IMR-90 (cell line): Measurements from ENCODE around the gene BTBD17. TPM values are rescaled to one million over a fixed set of nuclear protein-coding genes. Genes with fewer than 3 reads are reported as not detected.

Experiments
- ATAC-seq: fragments of 200-7000 bp; cut with Tn5 transposase; 2 replicates; pipeline ENCODE4 v1.9.1; 2020; ENCODE audit warnings: low read depth, mild to moderate bottlenecking, moderate library complexity
- BruUV-seq: library from RNA; stranded (reverse); fragments of 400-500 nt; replicated peaks from 2 replicates; lab custom pipeline; 2021; lab: Mats Ljungman, UMichigan
- CTCF ChIA-PET: fragments of 300-600 bp; formaldehyde crosslinking; extraction: SDS; loops from one replicate; lab custom pipeline; 2021; ENCODE audit warnings: antibody characterized with exemption; lab: Yijun Ruan, JAX
- POLR2A ChIA-PET: fragments of 300-600 bp; sonication (Branson Sonifier 250); formaldehyde crosslinking; loops from one replicate; lab custom pipeline; 2022; ENCODE audit warnings: antibody characterized with exemption; ENCODE audit not compliant: unreplicated experiment; lab: Charles Lee
- DNase-seq: peaks from one replicate; pipeline ENCODE4 v3.0.0; 2013
- H2AFZ ChIP-seq: replicated peaks from 2 replicates; pipeline ENCODE3; 2013; ENCODE audit warnings: low read length, mild to moderate bottlenecking; ENCODE audit not compliant: poor library complexity
- H2AK5ac ChIP-seq: 2 replicates; pipeline ENCODE4 v1.6.1; 2013; ENCODE audit warnings: low read depth, low read length, inconsistent platforms
- H2AK9ac ChIP-seq: replicated peaks from 2 replicates; pipeline ENCODE3; 2013; ENCODE audit warnings: mild to moderate bottlenecking, low read depth, low read length, moderate library complexity; ENCODE audit not compliant: poor library complexity
- H2BK120ac ChIP-seq: 2 replicates; pipeline ENCODE4 v1.6.1; 2013; ENCODE audit warnings: low read depth, low read length, inconsistent platforms
- H2BK15ac ChIP-seq: 3 replicates; pipeline ENCODE4 v1.6.1; 2013; ENCODE audit warnings: low read depth, low read length, inconsistent platforms
- H2BK20ac ChIP-seq: 2 replicates; pipeline ENCODE4 v1.6.1; 2013; ENCODE audit warnings: low read depth, mild to moderate bottlenecking, inconsistent platforms, low read length, moderate library complexity
- H2BK5ac ChIP-seq: 2 replicates; pipeline ENCODE4 v1.6.1; 2013; ENCODE audit warnings: mild to moderate bottlenecking, low read depth, low read length, inconsistent platforms; ENCODE audit not compliant: poor library complexity, severe bottlenecking
- H3K14ac ChIP-seq: replicated peaks from 2 replicates; pipeline ENCODE4 v1.6.1; 2013; ENCODE audit warnings: low read depth, low read length, inconsistent platforms
- H3K18ac ChIP-seq: 2 replicates; pipeline ENCODE4 v1.6.1; 2013; ENCODE audit warnings: low read depth, low read length, control low read depth
- H3K23ac ChIP-seq: 2 replicates; pipeline ENCODE4 v1.6.1; 2013; ENCODE audit warnings: low read depth, low read length, inconsistent platforms
- H3K27ac ChIP-seq: 2 replicates; pipeline ENCODE4 v1.5.1; 2013; ENCODE audit warnings: mild to moderate bottlenecking, control low read depth, low read length; ENCODE audit not compliant: insufficient read depth
- H3K27me3 ChIP-seq: 2 replicates; pipeline ENCODE4 v1.6.1; 2013; ENCODE audit warnings: low read length; ENCODE audit not compliant: control insufficient read depth, insufficient read depth
- H3K36me3 ChIP-seq: 2 replicates; pipeline ENCODE4 v1.6.1; 2013; ENCODE audit warnings: low read length, mixed read lengths; ENCODE audit not compliant: control insufficient read depth, insufficient read depth
- H3K4ac ChIP-seq: 2 replicates; pipeline ENCODE4 v1.6.1; 2013; ENCODE audit warnings: low read depth, low read length, inconsistent platforms
- H3K4me1 ChIP-seq: 2 replicates; pipeline ENCODE4 v1.6.1; 2013; ENCODE audit warnings: low read length, mixed read lengths; ENCODE audit not compliant: control insufficient read depth, insufficient read depth
- H3K4me2 ChIP-seq: 2 replicates; pipeline ENCODE4 v1.6.1; 2013; ENCODE audit warnings: low read depth, mild to moderate bottlenecking, control low read depth, low read length, moderate library complexity
- H3K4me3 ChIP-seq: 2 replicates; pipeline ENCODE4 v1.5.1; 2013; ENCODE audit warnings: low read depth, mild to moderate bottlenecking, control low read depth, low read length, moderate library complexity; ENCODE audit not compliant: insufficient read depth
- H3K56ac ChIP-seq: 2 replicates; pipeline ENCODE4 v1.6.1; 2013; ENCODE audit warnings: low read length, inconsistent platforms; ENCODE audit not compliant: insufficient read depth; ENCODE audit errors: extremely low read depth
- H3K79me1 ChIP-seq, 2 experiments: 2 replicates each; pipeline ENCODE4 v1.6.1; 2013; ENCODE audit warnings: low read length in 2 of 2, inconsistent platforms in 1 of 2, low read depth in 1 of 2
- H3K9ac ChIP-seq: 2 replicates; pipeline ENCODE4 v1.6.1; 2013; ENCODE audit warnings: low read depth, low read length, control low read depth
- H3K9me1 ChIP-seq: 2 replicates; pipeline ENCODE4 v1.6.1; 2013; ENCODE audit warnings: low read length, inconsistent platforms; ENCODE audit not compliant: insufficient read depth
- H3K9me3 ChIP-seq: 2 replicates; pipeline ENCODE4 v1.6.1; 2013; ENCODE audit warnings: low read length; ENCODE audit not compliant: control insufficient read depth, insufficient read depth
- H4K20me1 ChIP-seq: 2 replicates; pipeline ENCODE4 v1.6.1; 2013; ENCODE audit warnings: low read length, inconsistent platforms; ENCODE audit not compliant: insufficient read depth
- H4K5ac ChIP-seq: 2 replicates; pipeline ENCODE4 v1.6.1; 2013; ENCODE audit warnings: mild to moderate bottlenecking, low read depth, low read length, control low read depth
- H4K8ac ChIP-seq, 2 experiments: 2 replicates each; pipeline ENCODE4 v1.6.1; 2013; ENCODE audit warnings: low read depth in 2 of 2, low read length in 2 of 2, control low read depth in 1 of 2, inconsistent platforms in 1 of 2
- H4K91ac ChIP-seq: 2 replicates; pipeline ENCODE4 v1.6.1; 2013; ENCODE audit warnings: low read depth, low read length, inconsistent platforms; ENCODE audit not compliant: insufficient read depth
- BHLHE40 ChIP-seq: fragments of 150-350 bp; IDR thresholded peaks from 2 replicates; pipeline ENCODE4 v1.6.1; 2016; ENCODE audit warnings: mild to moderate bottlenecking, low read depth, low read length
- CEBPB ChIP-seq: IDR thresholded peaks from 2 replicates; pipeline ENCODE4 v1.6.1; 2012; ENCODE audit warnings: low read depth, low read length, improper control_type of control experiment
- CHD1 ChIP-seq: IDR thresholded peaks from 2 replicates; pipeline ENCODE4 v1.6.1; 2012; ENCODE audit warnings: low read depth, low read length, improper control_type of control experiment
- ELK1 ChIP-seq: fragments of 150-350 bp; IDR thresholded peaks from 2 replicates; pipeline ENCODE4 v1.6.1; 2016; ENCODE audit warnings: low read depth, mild to moderate bottlenecking, low read length, moderate library complexity, borderline replicate concordance
- FOS ChIP-seq: fragments of 150-350 bp; IDR thresholded peaks from 2 replicates; pipeline ENCODE4 v1.6.1; 2016; ENCODE audit warnings: low read depth, low read length
- MAFK ChIP-seq: IDR thresholded peaks from 2 replicates; pipeline ENCODE4 v1.6.1; 2012; ENCODE audit warnings: low read depth, low read length, improper control_type of control experiment
- MAZ ChIP-seq: IDR thresholded peaks from 2 replicates; pipeline ENCODE4 v1.6.1; 2012; ENCODE audit warnings: low read depth, mild to moderate bottlenecking, low read length, improper control_type of control experiment, moderate library complexity, borderline replicate concordance
- MXI1 ChIP-seq: IDR thresholded peaks from 2 replicates; pipeline ENCODE4 v1.6.1; 2012; ENCODE audit warnings: low read depth, mild to moderate bottlenecking, low read length, moderate library complexity, borderline replicate concordance
- NFE2L2 ChIP-seq: fragments of 150-350 bp; IDR thresholded peaks from 2 replicates; pipeline ENCODE4 v1.6.1; 2016; ENCODE audit warnings: low read depth, mild to moderate bottlenecking, low read length
- RAD21 ChIP-seq: IDR thresholded peaks from 2 replicates; pipeline ENCODE4 v1.6.1; 2012; ENCODE audit warnings: low read length, improper control_type of control experiment
- RFX5 ChIP-seq: IDR thresholded peaks from 2 replicates; pipeline ENCODE4 v1.8.0; 2012; ENCODE audit warnings: low read depth, mild to moderate bottlenecking, low read length, moderate library complexity
- SMC3 ChIP-seq: fragments of 150-350 bp; IDR thresholded peaks from 2 replicates; pipeline ENCODE4 v1.6.1; 2016; ENCODE audit warnings: low read depth, mild to moderate bottlenecking, antibody characterized with exemption, low read length, moderate library complexity
- WGBS, 2 experiments: methylation state at CpG; one replicate each; pipeline versions ENCODE4 v1.1.5 to v1.1.7; 2013; ENCODE audit warnings: missing lambda C conversion rate in 2 of 2; ENCODE audit not compliant: insufficient read length in 1 of 2; ENCODE audit errors: extremely low coverage in 2 of 2; 5-methylcytosine and 5-hydroxymethylcytosine counted together
- dilution Hi-C: fragments of 300-500 bp; cut with HindIII; formaldehyde crosslinking; loops from one replicate; pipeline ENCODE4 v1.14.3; 2018; ENCODE audit warnings: low sequenced_read_pairs; ENCODE audit not compliant: unreplicated experiment
- in situ Hi-C: fragments of 300-500 bp; cut with MboI; formaldehyde crosslinking; loops from 3 replicates; pipeline ENCODE4 v1.14.3; 2019; ENCODE audit warnings: low sequenced_read_pairs, inconsistent platforms, mixed read lengths
- intact Hi-C: fragments of 100-400 bp; cut with micrococcal nuclease; formaldehyde crosslinking; loops from 2 replicates; pipeline ENCODE4 v1.10.0; 2022
- polyA plus RNA-seq, 3 experiments: library from polyadenylated mRNA; depleted of rRNA; stranded (reverse); fragments of >200 nt; gene quantifications; 2 replicates each; pipeline ENCODE4 v1.2.3, GENCODE V29; 2012; ENCODE audit warnings: low replicate concordance in 1 of 3
- total RNA-seq: library from RNA; depleted of rRNA; stranded (reverse); fragments of >200 nt; gene quantifications from 2 replicates; pipeline ENCODE4 v1.2.3, GENCODE V29; 2012
- TF ChIP-seq, protein P1 (sequence below): conservative IDR thresholded peaks from 2 replicates; pipeline ENCODE4 v1.5.1; 2012; ENCODE audit warnings: mild to moderate bottlenecking, low read depth, low read length, improper control_type of control experiment
- TF ChIP-seq, protein P2 (sequence below): fragments of 150-350 bp; IDR thresholded peaks from 2 replicates; pipeline ENCODE4 v1.6.1; 2017; ENCODE audit warnings: mild to moderate bottlenecking, antibody characterized with exemption, low read length, low read depth

BTBD17 gene
- total and polyA plus RNA-seq, 2 of the 4 experiments (the other 2 are of a cell fraction) = not detected

- Histone ChIP-seq H2AFZ (no peak overlapping the region), H3K4me3 (no peak overlapping the region), H4K5ac (no peak overlapping the region), H2BK5ac (no peak overlapping the region), H3K18ac (no peak overlapping the region), H3K36me3 (no peaks in the 10 kb centered on the region), H4K8ac (no peak overlapping the region), H3K4ac (no peak overlapping the region), H2BK20ac (no peak overlapping the region), H2BK15ac (no peak overlapping the region), H3K23ac (no peak overlapping the region), H3K27me3 (no peaks in the 10 kb centered on the region), H3K56ac (no peak overlapping the region), H4K91ac (no peak overlapping the region), H2AK5ac (no peak overlapping the region), H2AK9ac (no peak overlapping the region), H3K79me1 (no peaks in the 10 kb centered on the region), H3K9me3 (no peaks in the 10 kb centered on the region), H2BK120ac (no peak overlapping the region), H3K4me2 (no peak overlapping the region), H3K27ac (no peak overlapping the region), H3K14ac (no peak overlapping the region), H4K20me1 (no peaks in the 10 kb centered on the region), H3K9me1 (no peaks in the 10 kb centered on the region), H3K9ac (no peak overlapping the region), H3K4me1 (no peaks in the 10 kb centered on the region)
- in situ Hi-C loops = no loop called here
- no TSS peak for BruUV-seq
- dilution Hi-C loops = no loop called here
- 4% methylated on average over 3 of the region's 11 CpGs; no CpG with 5 or more reads in 1 of the 2 experiments for WGBS, 2 experiments
- no peak for TF ChIP-seq SMC3
- TF ChIP-seq FOS = no peak
- TF ChIP-seq NFE2L2 = no peak
- no peak for TF ChIP-seq RFX5
- no peak for TF ChIP-seq MAZ
- no peak for TF ChIP-seq BHLHE40
- TF ChIP-seq, protein P1, sequence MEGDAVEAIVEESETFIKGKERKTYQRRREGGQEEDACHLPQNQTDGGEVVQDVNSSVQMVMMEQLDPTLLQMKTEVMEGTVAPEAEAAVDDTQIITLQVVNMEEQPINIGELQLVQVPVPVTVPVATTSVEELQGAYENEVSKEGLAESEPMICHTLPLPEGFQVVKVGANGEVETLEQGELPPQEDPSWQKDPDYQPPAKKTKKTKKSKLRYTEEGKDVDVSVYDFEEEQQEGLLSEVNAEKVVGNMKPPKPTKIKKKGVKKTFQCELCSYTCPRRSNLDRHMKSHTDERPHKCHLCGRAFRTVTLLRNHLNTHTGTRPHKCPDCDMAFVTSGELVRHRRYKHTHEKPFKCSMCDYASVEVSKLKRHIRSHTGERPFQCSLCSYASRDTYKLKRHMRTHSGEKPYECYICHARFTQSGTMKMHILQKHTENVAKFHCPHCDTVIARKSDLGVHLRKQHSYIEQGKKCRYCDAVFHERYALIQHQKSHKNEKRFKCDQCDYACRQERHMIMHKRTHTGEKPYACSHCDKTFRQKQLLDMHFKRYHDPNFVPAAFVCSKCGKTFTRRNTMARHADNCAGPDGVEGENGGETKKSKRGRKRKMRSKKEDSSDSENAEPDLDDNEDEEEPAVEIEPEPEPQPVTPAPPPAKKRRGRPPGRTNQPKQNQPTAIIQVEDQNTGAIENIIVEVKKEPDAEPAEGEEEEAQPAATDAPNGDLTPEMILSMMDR = no peak
- no peak for TF ChIP-seq CHD1
- no peak for TF ChIP-seq CEBPB
- TF ChIP-seq MAFK = no peak
- TF ChIP-seq MXI1 = no peak
- TF ChIP-seq ELK1 = no peak
- TF ChIP-seq, protein P2, sequence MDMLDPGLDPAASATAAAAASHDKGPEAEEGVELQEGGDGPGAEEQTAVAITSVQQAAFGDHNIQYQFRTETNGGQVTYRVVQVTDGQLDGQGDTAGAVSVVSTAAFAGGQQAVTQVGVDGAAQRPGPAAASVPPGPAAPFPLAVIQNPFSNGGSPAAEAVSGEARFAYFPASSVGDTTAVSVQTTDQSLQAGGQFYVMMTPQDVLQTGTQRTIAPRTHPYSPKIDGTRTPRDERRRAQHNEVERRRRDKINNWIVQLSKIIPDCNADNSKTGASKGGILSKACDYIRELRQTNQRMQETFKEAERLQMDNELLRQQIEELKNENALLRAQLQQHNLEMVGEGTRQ = no peak
- no peak for TF ChIP-seq RAD21
- DNase-seq (no peak), ATAC-seq (no peak)
- CTCF ChIA-PET = no interaction called here
- intact Hi-C loops = no loop called here
- POLR2A ChIA-PET = no interaction called here
Observed at GRCh38 chr17:74332763-74333283, 28.8 kb downstream of the BTBD17 start.
